Measurements from ENCODE around the gene REC114.
"Not testable (repeated sequence)": the region's sequence is repeated elsewhere in the genome, so short reads cannot be mapped to it uniquely, and the experiment has no call there.

Gene REC114

DNA sequence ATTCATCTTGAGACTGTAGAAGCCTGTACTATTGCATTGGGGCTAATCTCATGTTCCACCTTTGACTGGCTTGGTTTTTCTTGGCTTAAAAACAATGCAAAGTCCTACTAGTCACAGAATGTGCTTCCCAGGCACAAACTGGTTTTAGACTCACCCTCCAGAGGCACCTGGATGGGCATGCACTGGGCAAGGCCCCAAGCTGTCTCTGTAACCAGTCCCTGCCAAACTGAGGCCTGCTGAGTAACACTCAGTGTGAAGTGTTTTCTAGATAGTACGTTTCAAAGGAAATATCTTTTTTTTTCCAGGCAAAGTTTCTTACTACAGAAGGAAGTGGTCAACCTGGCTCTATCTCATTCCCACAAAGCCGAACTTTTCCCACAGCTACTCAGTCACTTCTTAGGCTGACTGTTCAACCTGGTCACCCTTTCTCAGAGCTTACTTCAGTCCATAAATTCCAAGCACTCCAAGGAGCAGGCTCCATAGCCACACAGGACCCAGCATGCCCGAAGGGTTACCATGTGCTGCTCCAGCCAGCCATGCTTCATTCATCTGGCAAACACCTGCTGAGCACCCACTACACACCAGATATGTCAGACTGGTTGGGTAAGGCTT is 132.8 kb downstream of the REC114 start:
- no peak for DNase-seq (ENCODE audit: low read depth)

DNA sequence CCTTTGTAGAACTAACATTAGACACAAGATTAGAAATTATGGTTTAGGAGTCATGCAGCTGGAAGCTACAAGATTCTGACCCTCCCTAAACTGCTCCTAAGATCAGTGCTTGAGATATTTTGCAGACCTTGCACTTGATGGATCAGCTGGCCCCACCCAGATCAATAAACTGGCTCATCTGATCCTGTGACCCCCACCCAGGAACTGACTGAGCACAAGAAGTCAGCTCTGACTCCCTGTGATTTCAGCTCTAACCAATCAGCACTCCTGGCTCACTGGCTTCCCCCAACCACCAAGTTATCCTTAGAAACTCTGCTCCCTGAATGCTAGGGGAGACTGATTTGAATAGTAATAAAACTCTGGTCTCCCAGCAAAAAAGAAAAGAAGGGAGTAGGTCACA is 134.6 kb downstream of the REC114 start:
- DNase-seq (ENCODE audit: low read depth), result not testable (repeated sequence)

DNA sequence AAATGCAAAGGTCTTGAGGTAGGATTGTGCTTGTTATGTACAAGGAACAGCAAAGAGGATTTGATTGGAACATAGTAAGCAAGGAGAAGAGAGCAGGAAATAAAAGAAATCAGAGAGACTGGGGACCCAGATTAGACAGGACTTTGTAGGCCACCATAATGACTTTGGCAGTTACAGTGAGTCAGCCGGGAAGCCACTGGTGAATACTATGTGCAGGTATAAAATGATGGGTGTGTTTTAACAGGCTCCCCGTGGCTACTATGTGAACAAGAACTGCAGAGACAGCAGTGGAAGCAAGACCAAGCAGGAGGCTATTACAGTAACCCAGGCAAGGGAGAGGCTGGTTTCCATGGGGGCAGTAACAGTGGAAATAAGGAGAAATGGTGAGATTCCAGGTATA is 135.1 kb downstream of the REC114 start:
- no peak for DNase-seq (ENCODE audit: low read depth)

DNA sequence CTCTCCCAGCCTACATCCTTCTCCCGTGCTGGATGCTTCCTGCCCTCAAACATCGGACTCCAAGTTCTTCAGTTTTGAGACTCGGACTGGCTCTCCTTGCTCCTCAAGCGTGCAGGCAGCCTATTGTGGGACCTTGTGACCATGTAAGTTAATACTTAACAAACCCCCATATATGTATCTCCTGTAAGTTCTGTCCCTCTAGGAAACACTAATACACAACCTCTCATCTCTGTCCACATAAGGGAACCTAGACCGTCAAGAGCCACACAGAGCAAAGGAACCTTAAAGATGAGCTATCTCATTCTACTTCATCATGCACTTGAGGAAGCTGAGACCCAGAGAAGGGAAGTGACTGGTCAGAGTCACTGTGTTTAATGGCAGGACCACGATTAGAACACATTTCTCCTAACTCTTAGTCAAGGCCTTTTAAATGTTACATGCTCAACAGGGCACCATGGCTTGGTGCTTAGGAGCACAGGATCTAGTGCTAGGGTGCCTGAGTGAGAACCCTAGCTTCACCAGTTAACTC is 140.0 kb downstream of the REC114 start:
- no peak for DNase-seq (ENCODE audit: low read depth)

DNA sequence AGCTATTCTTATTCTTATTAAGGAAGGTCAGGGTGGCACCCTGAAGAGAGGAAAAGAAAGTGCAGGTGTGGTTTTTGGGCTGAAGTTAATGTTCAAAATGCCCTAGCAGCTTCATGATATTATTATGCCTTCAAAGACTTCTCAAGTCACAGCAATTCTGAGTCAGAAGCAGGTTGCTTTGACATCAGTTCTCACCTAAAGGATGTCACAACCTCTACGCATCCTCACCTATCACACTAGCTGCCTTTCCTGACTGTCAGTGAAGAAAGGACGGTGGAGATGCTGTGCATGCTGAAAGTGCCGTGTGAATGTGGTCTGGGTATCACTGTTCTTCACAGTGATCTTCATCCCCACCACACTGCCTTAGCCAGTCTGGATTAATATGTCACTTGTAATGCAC is 140.6 kb downstream of the REC114 start:
- no peak for DNase-seq (ENCODE audit: low read depth)

DNA sequence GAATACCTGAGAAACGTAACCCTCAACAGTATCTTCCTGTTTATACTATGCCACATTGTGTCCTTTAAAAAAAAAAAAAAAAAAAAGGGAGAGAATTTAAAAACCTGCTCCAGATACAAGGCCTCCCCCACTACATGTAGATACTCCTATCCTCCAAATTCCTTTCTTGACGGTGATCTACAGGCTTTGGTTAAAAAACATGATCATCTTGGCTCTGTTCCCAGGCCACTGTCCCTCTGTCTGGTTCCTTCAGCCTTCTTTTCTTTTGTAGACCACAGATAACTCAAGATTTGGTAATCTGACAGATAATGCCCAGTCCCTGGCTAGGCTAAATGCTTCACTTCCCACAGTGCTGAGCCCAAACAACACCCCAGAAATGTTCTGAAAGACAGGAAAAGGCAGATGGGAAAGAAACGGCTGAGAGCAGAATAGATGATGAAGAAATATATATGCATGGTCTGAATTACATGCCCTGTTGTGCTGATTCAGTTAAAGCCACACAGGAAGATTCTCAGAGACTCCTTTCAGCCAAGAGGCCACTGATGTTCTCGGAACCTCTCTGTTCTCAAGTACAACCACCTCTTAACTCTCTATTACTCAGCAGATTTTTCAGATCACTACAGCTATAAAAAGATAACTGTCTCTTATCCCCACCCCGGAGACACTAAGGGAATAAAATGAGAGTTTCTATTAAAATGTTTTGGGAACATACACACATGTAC is 141.9 kb downstream of the REC114 start:
- DNase-seq (ENCODE audit: low read depth), result no peak

DNA sequence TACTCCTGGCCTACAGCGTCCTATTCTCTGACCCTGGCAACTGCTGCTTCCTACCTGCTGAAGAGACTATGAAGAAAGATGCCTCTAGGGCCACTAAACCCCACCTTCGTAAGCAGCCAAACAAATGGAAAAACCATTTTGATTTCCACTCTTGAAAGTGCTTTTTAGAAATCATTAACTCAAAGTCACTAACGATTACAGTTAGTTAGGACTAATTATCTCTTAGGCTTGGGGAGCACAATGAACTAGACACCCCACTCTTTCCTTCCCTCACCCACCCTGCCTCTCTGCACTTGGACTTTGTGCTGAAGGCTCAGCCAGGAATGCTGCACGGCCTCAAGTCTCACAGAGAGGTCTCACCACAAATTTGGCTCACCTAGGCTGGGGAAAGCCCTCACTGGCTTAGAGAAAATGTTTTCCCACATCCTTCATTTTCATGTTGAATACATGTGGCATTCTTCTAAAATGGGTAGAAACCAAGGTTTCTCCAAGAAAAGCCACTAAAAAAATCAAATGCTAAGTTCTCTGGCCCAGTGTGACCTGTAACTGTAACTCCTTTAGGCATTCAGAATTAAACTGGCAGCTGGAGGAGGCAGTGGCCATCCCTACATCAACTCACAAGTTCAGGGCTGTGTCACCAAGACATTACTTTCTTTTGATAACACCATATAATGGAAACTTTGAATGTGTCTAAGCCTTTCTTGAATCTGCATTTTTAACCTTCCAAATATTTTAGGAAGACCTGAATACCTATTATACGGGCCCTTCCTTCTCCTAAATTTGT is 143.1 kb downstream of the REC114 start:
- no peak for DNase-seq (ENCODE audit: low read depth)

DNA sequence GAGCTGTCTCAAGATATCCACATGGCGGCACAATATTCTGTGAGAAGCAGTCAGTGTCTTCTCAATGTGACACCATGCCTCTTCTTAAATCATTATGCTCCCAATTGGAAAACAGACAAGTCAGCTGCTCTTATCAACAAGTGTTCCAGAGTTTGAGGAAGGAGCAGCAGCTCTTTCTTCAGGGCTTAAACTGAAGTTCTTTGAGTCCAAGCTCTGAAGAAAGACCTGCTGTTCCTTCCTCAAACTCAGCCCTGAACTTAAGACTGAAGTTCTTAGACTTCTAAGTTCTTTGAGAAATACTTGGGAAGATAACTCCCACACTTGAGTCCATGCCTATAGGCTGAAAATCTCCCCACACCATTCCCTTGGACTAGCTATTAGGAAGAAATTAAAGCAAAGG is 146.8 kb downstream of the REC114 start:
- no peak for DNase-seq (ENCODE audit: low read depth)

DNA sequence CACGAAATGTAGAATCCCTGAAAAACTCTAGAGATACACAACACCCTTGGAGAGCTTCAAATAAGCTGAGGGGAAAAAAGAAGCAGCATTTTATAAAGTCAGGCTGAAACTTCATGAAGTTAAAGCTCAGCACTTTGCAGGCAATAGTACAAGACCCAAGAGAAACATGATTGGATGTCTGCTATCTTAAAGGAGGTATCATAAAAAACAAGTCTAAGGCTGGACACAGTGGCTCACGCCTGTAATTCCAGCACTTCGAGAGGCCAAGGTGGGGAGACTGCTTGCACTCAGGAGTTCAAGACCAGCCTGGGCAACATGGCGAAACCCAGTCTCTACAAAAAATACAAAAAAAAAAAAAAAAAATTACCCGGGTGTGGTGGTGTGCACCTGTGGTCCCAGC is 147.3 kb downstream of the REC114 start:
- no peak for DNase-seq (ENCODE audit: low read depth)

DNA sequence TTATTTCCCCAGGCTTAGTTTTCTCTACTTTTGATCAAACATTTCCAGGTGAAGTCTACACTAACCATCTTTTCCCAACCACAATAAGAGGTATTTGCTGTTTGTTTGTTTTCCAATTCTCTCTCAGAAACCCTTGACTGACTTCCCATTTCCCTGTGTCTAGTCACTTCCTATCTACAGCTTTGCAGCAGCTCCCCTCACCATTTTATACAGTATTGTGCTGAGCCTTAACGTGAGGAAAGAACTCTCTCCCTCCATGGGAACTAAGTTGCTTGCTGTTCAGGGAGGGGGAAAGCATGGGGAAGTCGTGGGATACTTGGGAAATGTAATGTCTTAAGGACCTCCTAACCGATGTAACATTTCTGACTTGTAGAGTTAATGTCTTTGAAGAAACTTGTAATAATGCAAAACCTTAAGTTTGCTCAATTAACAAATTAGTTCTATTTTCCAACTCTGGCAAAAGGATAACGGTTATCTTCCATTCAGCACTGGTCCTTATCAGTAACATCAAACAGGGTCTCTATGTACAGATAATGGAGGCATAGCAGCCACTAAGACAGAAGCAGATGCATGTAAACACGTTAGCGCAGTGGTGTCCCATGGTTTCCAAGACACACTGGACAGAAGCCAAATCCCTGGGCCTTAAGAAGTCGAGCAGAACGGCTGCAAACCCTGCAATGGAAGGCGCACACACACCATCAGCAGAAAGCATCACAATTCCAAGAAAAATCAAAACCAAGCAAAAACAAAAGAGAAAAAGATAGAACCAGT is 150.5 kb downstream of the REC114 start:
- no peak for DNase-seq (ENCODE audit: low read depth)

DNA sequence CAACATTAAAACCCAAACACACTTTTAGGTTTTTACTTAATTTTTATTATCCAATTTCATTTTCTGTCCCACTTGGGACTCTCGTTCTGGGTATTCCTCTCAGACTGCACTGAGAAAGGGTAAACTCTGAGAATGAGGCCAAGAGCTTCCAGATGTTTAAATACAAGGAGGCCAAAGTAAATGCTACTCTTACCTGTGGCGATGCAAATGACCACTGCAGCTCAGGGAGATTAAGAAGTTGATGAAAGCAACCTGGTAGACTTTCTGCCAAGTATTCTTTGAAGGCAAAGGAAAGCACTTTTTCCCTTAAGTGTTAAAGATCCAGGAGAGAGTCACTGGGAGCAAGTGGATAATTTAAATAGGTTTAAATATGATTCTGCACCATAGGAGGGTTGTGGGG is 151.1 kb downstream of the REC114 start:
- DNase-seq (ENCODE audit: low read depth), result no peak

DNA sequence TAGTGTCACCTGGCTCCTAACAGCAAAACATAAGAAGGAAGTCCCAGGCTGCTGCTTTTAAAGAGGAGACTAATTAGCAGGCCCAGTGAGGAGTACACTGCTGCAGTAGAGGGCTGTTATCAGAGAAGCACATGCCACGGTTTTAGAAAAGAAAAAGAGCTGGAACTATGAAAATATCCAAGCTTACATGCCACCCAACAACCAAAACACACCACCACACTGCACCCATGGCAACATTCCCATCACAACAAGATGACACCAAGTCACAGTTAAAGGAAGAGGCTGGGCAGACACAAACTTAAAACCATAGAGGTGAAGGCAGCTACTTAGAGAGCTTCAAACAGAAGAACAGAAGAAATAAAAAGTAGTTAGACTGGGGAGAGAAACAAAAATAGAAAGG is 153.2 kb downstream of the REC114 start:
- no peak for DNase-seq (ENCODE audit: low read depth)

DNA sequence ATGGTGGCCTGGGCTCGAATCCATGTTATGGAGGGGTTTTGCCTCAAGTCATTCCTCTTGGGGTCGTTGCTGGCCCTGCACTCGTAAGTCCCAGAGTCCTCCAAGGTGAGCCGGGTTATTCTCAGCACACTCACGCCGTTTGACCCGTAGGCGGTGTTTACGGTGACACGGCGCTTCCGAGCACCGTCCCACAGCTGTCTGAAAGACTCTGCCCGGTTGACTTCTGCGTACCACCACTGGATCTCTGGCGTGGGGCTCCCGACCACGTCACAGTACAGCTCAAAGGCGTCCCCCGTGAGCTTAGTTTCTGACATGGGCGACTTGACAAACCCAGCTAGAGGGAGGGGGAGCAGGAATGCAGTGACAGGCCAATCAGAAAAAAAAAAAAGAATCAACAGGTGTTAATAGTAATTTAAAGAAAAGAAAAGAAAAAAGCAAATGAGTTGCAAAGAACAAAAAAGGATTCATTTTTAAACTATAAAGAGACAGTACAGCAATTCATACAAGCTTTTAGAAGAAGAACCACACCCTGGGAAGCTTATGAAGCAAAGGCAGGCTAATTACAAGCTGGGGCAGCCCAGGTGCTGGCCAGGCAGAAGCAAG is 154.2 kb downstream of the REC114 start:
- no peak for DNase-seq (ENCODE audit: low read depth)

DNA sequence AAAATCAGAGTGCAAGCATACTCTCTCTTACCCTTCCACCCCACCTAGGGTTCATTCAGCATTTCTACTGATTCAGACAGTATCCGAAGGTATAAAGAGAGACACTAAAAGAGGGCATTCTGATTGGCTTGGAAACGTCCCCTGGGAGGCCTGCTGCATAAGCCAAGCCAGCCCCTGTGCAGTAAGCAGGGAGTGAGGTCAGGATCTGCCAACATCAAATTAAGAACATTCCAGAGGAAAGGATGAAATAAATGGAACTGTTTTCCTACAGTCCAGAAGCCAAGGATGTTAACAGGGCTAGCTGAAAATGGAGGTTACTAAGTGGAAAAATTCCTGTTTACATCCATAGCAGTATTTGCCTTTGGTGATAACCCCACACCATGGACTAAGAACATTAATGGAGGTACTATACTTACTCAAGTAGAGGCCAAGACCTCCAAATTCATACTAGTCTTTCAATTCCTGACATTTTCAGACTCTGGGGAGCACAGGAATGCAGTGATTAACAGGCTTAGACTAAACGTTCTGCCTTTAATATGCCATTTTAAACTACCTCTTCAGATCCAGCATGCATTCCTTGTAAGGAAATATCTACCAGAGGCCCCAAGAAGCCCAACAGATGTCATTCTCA is 155.7 kb downstream of the REC114 start:
- DNase-seq (ENCODE audit: low read depth), result no peak

DNA sequence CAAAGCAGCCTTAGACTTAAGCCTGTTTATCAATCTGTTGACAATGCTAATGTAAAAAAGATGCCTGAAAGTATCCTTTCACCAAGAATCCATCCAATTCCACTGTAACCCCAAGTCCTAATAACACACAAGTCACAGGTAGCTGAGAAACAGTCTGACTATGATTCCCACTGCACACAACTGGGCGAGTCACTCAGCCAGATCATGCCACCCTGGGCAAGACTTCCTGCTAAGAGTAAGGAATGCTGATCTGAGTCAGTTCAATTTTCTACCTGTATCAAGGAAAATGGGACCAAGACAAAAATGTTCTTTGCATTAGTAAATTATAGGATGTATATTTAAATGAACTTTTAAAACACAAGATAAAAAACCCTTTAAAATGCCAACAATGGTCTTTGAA is 157.0 kb downstream of the REC114 start:
- no peak for DNase-seq (ENCODE audit: low read depth)

DNA sequence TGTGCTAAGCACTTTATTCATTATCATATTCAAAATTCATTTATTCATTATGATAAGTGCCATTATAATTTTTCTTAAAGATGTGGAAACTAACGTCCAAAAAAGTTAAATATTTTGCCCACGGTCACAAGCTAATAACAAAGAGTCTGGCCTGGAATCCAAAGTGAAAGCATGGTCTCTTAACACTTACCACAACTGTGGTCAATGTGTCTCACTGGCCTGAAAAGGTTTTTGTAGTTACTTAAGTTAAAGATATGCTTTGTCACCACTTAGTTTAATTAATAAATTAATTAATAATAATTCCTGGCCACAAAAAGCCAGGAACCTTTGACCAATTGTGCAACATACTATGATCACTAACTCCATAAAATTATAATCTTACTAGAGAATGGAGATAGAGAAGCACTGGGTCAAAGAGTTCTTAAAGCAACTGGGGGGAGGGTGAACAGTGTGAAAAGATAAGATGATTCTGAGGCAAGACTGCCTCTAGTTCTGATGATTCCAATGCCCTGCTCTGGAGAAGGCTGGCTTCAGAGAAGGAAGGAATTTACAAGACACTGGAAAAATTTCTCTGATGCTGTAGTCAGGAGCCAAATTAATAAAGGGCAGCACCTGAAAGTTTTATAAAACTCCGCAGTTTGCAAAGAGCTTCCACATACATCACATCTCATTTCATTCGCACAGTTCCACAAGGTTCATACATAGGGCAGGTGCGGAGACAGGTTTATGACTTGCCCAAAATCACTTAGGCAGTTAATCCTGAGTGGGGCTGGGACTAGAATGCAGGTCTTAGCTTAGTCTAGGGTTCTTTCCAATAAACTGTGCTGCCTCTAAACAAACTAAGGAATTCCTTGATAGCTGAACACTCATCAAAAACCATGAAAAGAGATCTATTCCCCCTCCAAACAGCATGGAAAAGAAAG is 157.7 kb downstream of the REC114 start:
- no peak for DNase-seq (ENCODE audit: low read depth)

DNA sequence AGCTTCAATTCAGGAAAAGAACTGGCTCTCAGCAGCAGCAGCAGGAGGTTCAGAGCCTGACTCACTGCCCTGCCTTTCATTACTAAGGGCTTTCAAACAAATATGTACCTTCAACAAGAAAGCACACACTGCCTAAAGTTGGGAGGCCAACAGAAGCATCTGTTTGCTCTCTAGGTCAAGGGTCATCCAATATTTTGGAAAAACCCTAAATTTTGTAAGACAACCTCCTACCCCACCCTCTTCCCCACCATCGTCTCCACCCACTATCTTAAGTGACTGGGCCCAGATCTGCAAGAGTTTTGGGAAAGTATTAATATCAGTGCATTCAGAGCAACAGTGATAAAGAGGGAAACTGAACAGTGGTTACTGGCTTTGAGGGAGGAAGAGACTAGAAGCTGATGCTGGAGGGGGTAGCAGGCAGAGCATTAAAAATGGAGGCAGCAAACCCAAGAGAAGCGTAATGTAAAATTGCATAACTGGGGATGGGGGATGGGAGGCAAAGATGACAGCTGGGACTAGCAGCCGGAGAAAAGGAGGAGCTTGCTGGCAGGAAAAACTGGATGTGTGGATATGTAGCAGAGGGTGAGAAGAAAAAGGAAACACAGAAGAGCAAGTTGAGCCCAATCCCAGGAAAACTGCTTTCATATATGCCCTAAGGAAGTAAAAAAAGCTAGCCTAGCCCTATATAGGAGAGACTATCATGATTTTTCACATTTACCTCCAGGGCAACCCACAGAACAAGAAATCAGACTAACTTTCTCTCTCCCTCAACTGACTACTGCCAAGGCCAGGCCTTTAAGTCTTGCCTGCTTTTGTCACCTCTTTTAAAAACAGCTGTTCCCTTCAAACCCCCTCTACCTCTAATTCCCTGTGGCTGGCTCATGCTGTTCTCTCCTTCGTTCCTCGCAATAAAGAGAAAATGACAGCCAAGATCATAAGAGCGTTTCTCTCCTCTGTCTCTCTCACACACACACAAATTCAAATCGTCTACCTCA is 158.8 kb downstream of the REC114 start:
- no peak for DNase-seq (ENCODE audit: low read depth)

DNA sequence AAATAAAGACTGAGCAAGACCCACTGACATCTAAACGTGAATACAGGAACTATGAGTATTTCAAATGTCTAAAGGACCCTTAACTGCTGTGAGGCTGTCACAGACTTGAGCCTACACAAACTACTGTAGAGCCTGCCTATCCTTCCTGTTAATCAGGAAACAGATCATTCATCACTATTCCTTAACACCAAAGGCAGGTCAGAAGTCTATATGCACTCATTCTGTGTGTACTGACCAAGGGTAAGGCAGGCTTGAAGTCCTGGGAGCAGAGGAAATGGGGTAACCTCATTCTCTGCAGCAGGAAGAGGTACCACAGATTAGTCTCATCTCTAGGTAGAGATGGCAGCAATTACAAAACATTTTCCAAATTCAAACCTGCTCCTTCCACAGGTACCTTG is 159.5 kb downstream of the REC114 start:
- DNase-seq (ENCODE audit: low read depth), result no peak

DNA sequence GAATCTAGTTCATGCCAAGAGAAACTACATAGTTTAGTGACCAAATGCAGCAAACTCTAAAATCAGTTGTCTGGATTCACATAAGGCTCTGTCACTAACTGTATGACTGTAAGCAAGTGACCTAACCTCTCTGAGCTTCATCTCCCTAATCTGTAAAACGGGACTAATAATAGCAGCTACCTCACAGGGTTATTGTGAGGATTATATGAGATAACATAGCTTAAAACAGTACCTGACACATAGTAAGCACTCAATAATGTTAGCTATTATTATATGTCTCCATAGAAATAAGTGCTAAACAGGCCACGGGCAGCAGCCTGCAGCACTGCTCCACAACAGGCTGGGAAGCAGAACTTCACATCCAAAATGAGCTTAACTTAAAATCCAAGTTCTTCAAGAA is 160.0 kb downstream of the REC114 start:
- DNase-seq (ENCODE audit: low read depth), result no peak

All from activated T-cell treated with anti-CD3 and anti-CD28 coated beads for 24 hours (primary cell).